GM12878 (cell line): Measurements from ENCODE around the gene RASGRF2. TPM values are rescaled to one million over a fixed set of nuclear protein-coding genes. Genes with fewer than 3 reads are reported as not detected.

Experiments
- ATAC-seq: fragments of 200-7000 bp; cut with Tn5 transposase; 3 replicates; pipeline ENCODE4 v1.9.1; 2020; ENCODE audit warnings: mild to moderate bottlenecking, moderate library complexity
- BruUV-seq: library from RNA; stranded (reverse); fragments of 400-500 nt; replicated peaks from 2 replicates; lab custom pipeline; 2021; lab: Mats Ljungman, UMichigan
- CTCF ChIA-PET: fragments of 300-600 bp; sonication (Branson Sonifier 250); formaldehyde crosslinking; extraction: SDS; loops from one replicate; lab custom pipeline; 2021; ENCODE audit warnings: inconsistent platforms; lab: Yijun Ruan, JAX
- POLR2A ChIA-PET: fragments of 350-600 bp; formaldehyde crosslinking; extraction: SDS; loops from one replicate; lab custom pipeline; 2021; ENCODE audit warnings: inconsistent platforms; lab: Charles Lee
- RAD21 ChIA-PET: fragments of 300-600 bp; sonication (Branson Sonifier 250); formaldehyde crosslinking; loops from one replicate; lab custom pipeline; 2023; ENCODE audit warnings: antibody characterized with exemption; ENCODE audit not compliant: unreplicated experiment; lab: Charles Lee
- SMC1A ChIA-PET: fragments of 300-600 bp; sonication (Branson Sonifier 250); formaldehyde crosslinking; loops from one replicate; lab custom pipeline; 2023; ENCODE audit not compliant: unreplicated experiment, uncharacterized antibody; lab: Charles Lee
- DNase-seq: peaks from one replicate; pipeline ENCODE4 v3.0.0-alpha.2; 2011; ENCODE audit warnings: low read depth, low spot score
- FAIRE-seq: peaks from 3 replicates; lab custom pipeline; 2011; peaks lifted over from hg19 to GRCh38; lab: Jason Lieb, UNC
- H2AFZ ChIP-seq: 2 replicates; pipeline ENCODE4 v1.6.0; 2011; ENCODE audit warnings: low read depth, low read length, control low read depth; ENCODE audit not compliant: control insufficient read depth
- H3K27ac ChIP-seq: 2 replicates; pipeline ENCODE4 v1.5.1; 2011; ENCODE audit warnings: control low read depth; ENCODE audit not compliant: control insufficient read depth, insufficient read depth
- H3K27me3 ChIP-seq, 2 experiments: replicated peaks in 1 of 2; 2 replicates each; pipeline versions ENCODE4 v1.6.0 to v1.6.1; 2011; ENCODE audit warnings: low read length in 1 of 2; ENCODE audit not compliant: control insufficient read depth in 2 of 2, insufficient read depth in 2 of 2
- H3K36me3 ChIP-seq, 2 experiments: 2 replicates each; pipeline ENCODE4 v1.5.1; 2011; ENCODE audit warnings: low read length in 1 of 2; ENCODE audit not compliant: control insufficient read depth in 2 of 2, insufficient read depth in 2 of 2
- H3K4me1 ChIP-seq: 2 replicates; pipeline ENCODE4 v1.6.1; 2011; ENCODE audit warnings: mild to moderate bottlenecking, low read length, moderate library complexity, mixed read lengths; ENCODE audit not compliant: control insufficient read depth, insufficient read depth
- H3K4me2 ChIP-seq: 2 replicates; pipeline ENCODE4 v1.6.0; 2011; ENCODE audit warnings: control low read depth; ENCODE audit not compliant: control insufficient read depth, insufficient read depth
- H3K4me3 ChIP-seq: fragments of 200-600 bp; sonication (generic); 2 replicates; pipeline ENCODE4 v1.5.1; 2016
- H3K79me2 ChIP-seq: 2 replicates; pipeline ENCODE4 v1.6.0; 2011; ENCODE audit warnings: low read length; ENCODE audit not compliant: control insufficient read depth, insufficient read depth
- H3K9ac ChIP-seq: 2 replicates; pipeline ENCODE4 v1.8.0; 2011; ENCODE audit warnings: low read length, control low read depth, mixed read lengths; ENCODE audit not compliant: control insufficient read depth, insufficient read depth
- H3K9me3 ChIP-seq: replicated peaks from 3 replicates; pipeline ENCODE4 v1.5.1; 2011; ENCODE audit warnings: mild to moderate bottlenecking, low read length; ENCODE audit not compliant: control insufficient read depth, insufficient read depth
- H4K20me1 ChIP-seq: 2 replicates; pipeline ENCODE4 v1.6.0; 2011; ENCODE audit not compliant: control insufficient read depth, insufficient read depth
- ATF7 ChIP-seq: fragments of 450-650 bp; IDR thresholded peaks from 2 replicates; pipeline ENCODE4 v1.6.1; 2016; ENCODE audit warnings: low read depth, mild to moderate bottlenecking
- BCL11A ChIP-seq: IDR thresholded peaks from 2 replicates; pipeline ENCODE4 v1.6.1; 2011; ENCODE audit warnings: low read depth, low read length
- BHLHE40 ChIP-seq, 2 experiments: fragments of 450-650 bp in 1 of 2; IDR thresholded peaks; 2 replicates each; pipeline ENCODE4 v1.6.1; 2011 to 2017; ENCODE audit warnings: low read depth in 2 of 2, borderline replicate concordance in 1 of 2, improper control_type of control experiment in 1 of 2, low read length in 1 of 2, mild to moderate bottlenecking in 1 of 2
- CEBPZ ChIP-seq: fragments of 150-350 bp; IDR thresholded peaks from 2 replicates; pipeline ENCODE4 v1.6.1; 2016; ENCODE audit warnings: low read depth, low read length
- DPF2 ChIP-seq: fragments of 450-650 bp; IDR thresholded peaks from 2 replicates; pipeline ENCODE4 v1.6.1; 2017; ENCODE audit warnings: mild to moderate bottlenecking
- HDAC2 ChIP-seq: fragments of 200-600 bp; sonication (generic); IDR thresholded peaks from 2 replicates; pipeline ENCODE4 v1.6.1; 2017
- MEF2B ChIP-seq: fragments of 450-650 bp; IDR thresholded peaks from 2 replicates; pipeline ENCODE4 v1.6.1; 2018; ENCODE audit warnings: mild to moderate bottlenecking, moderate library complexity; ENCODE audit not compliant: partially characterized antibody, poor library complexity, severe bottlenecking
- NBN ChIP-seq: fragments of 450-650 bp; IDR thresholded peaks from 2 replicates; pipeline ENCODE4 v1.6.1; 2016
- NFXL1 ChIP-seq: fragments of 450-650 bp; IDR thresholded peaks from 2 replicates; pipeline ENCODE4 v1.6.1; 2017; ENCODE audit warnings: antibody characterized with exemption, mild to moderate bottlenecking, borderline replicate concordance
- NR2C2 ChIP-seq: IDR thresholded peaks from 2 replicates; pipeline ENCODE4 v1.6.1; 2011; ENCODE audit warnings: borderline replicate concordance, low read depth; ENCODE audit not compliant: control insufficient read depth, insufficient read length
- REST ChIP-seq: IDR thresholded peaks from 2 replicates; pipeline ENCODE4 v1.6.1; 2012; ENCODE audit warnings: mild to moderate bottlenecking, low read depth, low read length
- SREBF2 ChIP-seq: IDR thresholded peaks from 2 replicates; pipeline ENCODE4 v1.6.1; 2012; ENCODE audit warnings: mild to moderate bottlenecking, low read length
- ZBTB40 ChIP-seq: fragments of 450-650 bp; IDR thresholded peaks from 2 replicates; pipeline ENCODE4 v1.6.1; 2016; ENCODE audit warnings: mild to moderate bottlenecking, moderate library complexity, borderline replicate concordance
- ZNF24 ChIP-seq: fragments of 450-650 bp; IDR thresholded peaks from 2 replicates; pipeline ENCODE4 v1.6.1; 2017; ENCODE audit warnings: antibody characterized with exemption, mild to moderate bottlenecking
- WGBS: methylation state at CpG from one replicate; pipeline ENCODE4 v1.1.6; 2016; ENCODE audit warnings: low lambda C conversion rate; ENCODE audit not compliant: insufficient replicate concordance, insufficient coverage; ENCODE audit errors: missing lambda C conversion rate; 5-methylcytosine and 5-hydroxymethylcytosine counted together
- in situ Hi-C: fragments of 300-500 bp; cut with MboI; formaldehyde crosslinking; loops from 9 replicates; pipeline ENCODE4 v1.14.3; 2018; ENCODE audit warnings: mixed read lengths
- intact Hi-C: fragments of 100-400 bp; cut with micrococcal nuclease; formaldehyde crosslinking; loops from one replicate; pipeline ENCODE4 v1.14.2; 2022; ENCODE audit not compliant: unreplicated experiment
- polyA plus RNA-seq, 11 experiments: library from polyadenylated mRNA; depleted of rRNA in 4 of 11; unstranded in 6 of 11; stranded (reverse) in 5 of 11; fragments of >200 nt; fragmentation: Nextera tagmentation in 4 of 11; fragmentation: Illumina TruSeq in 1 of 11; extraction: Ambion mirVana in 4 of 11; extraction: Trizol in 1 of 11; gene quantifications; 1 replicate in 1 of 11; 2 replicates in 10 of 11; pipeline versions ENCODE4 v1.2.1 to v1.2.3, GENCODE V29; 2011 to 2016; ENCODE audit warnings: inconsistent platforms in 2 of 11, missing spikeins in 2 of 11, low read depth in 1 of 11
- total RNA-seq, 4 experiments: library from RNA; depleted of rRNA in 3 of 4; stranded (reverse); fragments of >200 nt in 3 of 4; fragmentation: Illumina TruSeq in 1 of 4; extraction: Trizol in 1 of 4; gene quantifications; 2 replicates each; pipeline versions ENCODE4 v1.2.1 to v1.2.3, GENCODE V29; 2013 to 2021

RASGRF2 gene
- total and polyA plus RNA-seq, 10 of the 15 experiments (the other 5 are each of a cell fraction or from before 2014, with no cell fraction given), result 0.05 to 0.24 (median 0.07) TPM

GRCh38 chr5:81208904-81209303, 248.7 kb downstream of the RASGRF2 start:
- 64% methylated on average over 4 of the region's 4 CpGs for WGBS
- Histone ChIP-seq H3K4me3 (no peak overlapping the region), H3K79me2 (no peaks in the 10 kb centered on the region), H3K9me3 (no peaks in the 10 kb centered on the region), H3K27me3 (no peaks in the 10 kb centered on the region), H3K4me2 (no peak overlapping the region), H3K9ac (no peak overlapping the region), H2AFZ (no peak overlapping the region), H3K4me1 (peaks cover 11% of the 10 kb centered on the region; the same call in 1 of the 2 replicates), H4K20me1 (no peaks in the 10 kb centered on the region), H3K36me3 (no peaks in the 10 kb centered on the region), H3K27ac (no peak overlapping the region)
- ChIA-PET RAD21 (interaction anchor here (1.0 kb wide), 1 partner anchor 90 kb away, joined by 6 read pairs; no protein-coding TSS in a partner anchor), SMC1A (interaction anchor here (0.8 kb wide), 1 partner anchor 89 kb away, joined by 4 read pairs; no protein-coding TSS in a partner anchor), POLR2A (interaction anchor here (0.6 kb wide), 1 partner anchor 387 kb away, joined by 3 read pairs; no protein-coding TSS in a partner anchor), CTCF (interaction anchor here (1.1 to 3.7 kb wide), 3 partner anchors 18 to 91 kb away, joined by 3 to 22 read pairs (median 3); partner anchors contain the start of gene ZCCHC9)
- FAIRE-seq (no peak), DNase-seq (no peak), ATAC-seq (no peak)
- BruUV-seq, result no TSS peak
- intact Hi-C loops, result no loop called here
- in situ Hi-C loops, result no loop called here
- TF ChIP-seq MEF2B, result no peak
- no peak for TF ChIP-seq NFXL1
- TF ChIP-seq NR2C2, result no peak
- no peak for TF ChIP-seq BHLHE40 (IDR thresholded peaks at IDR 0.05; ENCODE audit: borderline replicate concordance in 1 of 2, low read depth in 2 of 2, low read length in 1 of 2)
- no peak for TF ChIP-seq NBN
- TF ChIP-seq CEBPZ, result no peak
- no peak for TF ChIP-seq SREBF2
- TF ChIP-seq DPF2, result no peak
- no peak for TF ChIP-seq HDAC2
- no peak for TF ChIP-seq ATF7
- no peak for TF ChIP-seq BCL11A
- TF ChIP-seq REST, result no peak
- TF ChIP-seq ZBTB40, result no peak
- TF ChIP-seq ZNF24, result no peak
